GM12864 (cell line): ENCODE data around the gene VASH1.

Experiments used
- DNase-seq: peaks from one replicate; pipeline ENCODE4 v3.0.0-alpha.2; 2011; ENCODE audit warnings: low read depth
- H3K4me3 ChIP-seq: 2 replicates; pipeline ENCODE4 v1.5.1; 2011; ENCODE audit warnings: mild to moderate bottlenecking, low read depth, low read length, control low read depth
- TF ChIP-seq, protein P1 (sequence below): IDR thresholded peaks from 2 replicates; pipeline ENCODE4 v1.5.1; 2011; ENCODE audit warnings: low read depth, mild to moderate bottlenecking, moderate library complexity, low read length, control low read depth, inconsistent platforms; ENCODE audit errors: missing control alignments

VASH1 gene

DNA sequence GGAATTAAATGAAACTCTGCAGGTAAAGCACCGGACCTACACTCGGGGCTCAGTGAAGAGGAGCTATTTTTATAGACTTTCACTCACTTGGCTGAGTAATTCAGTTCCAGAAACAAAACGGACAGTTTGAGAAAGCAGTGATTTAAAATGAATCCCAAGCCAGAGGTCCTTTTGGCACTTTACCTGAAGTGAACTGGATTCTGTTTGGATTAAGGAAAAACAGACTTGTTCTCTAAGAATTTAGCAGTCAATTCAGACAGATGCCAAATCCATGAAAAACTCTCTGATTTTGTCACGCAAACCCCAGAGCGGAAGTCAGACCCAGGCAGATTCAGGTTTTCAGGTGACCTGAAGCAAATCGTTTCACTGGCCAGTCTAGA, 4.9 kb upstream of the VASH1 start:
- TF ChIP-seq, protein P1, sequence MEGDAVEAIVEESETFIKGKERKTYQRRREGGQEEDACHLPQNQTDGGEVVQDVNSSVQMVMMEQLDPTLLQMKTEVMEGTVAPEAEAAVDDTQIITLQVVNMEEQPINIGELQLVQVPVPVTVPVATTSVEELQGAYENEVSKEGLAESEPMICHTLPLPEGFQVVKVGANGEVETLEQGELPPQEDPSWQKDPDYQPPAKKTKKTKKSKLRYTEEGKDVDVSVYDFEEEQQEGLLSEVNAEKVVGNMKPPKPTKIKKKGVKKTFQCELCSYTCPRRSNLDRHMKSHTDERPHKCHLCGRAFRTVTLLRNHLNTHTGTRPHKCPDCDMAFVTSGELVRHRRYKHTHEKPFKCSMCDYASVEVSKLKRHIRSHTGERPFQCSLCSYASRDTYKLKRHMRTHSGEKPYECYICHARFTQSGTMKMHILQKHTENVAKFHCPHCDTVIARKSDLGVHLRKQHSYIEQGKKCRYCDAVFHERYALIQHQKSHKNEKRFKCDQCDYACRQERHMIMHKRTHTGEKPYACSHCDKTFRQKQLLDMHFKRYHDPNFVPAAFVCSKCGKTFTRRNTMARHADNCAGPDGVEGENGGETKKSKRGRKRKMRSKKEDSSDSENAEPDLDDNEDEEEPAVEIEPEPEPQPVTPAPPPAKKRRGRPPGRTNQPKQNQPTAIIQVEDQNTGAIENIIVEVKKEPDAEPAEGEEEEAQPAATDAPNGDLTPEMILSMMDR, result no peak
- DNase-seq, result no peak
- H3K4me3 ChIP-seq, result no peak overlapping the region

DNA sequence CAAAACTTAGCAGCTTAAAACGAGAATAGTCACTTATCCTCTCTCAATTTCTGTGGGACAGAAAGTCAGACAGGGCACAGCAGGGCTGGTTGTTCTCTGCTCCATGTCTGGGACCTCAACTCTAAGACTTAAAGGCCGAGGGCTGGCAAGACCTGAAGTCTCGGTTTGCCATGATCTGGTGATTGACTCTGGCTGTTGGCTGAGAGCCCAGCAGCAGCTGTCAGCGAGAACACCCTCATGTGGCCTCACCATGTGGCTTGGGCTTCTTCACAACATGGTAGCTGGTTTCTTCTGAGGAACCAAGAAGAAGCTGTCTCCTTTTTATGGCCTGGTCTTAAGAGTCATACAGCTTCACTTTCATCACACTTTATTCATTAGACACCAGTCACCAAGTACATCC, 1.7 kb upstream of the VASH1 start:
- no peak overlapping the region for H3K4me3 ChIP-seq
- no peak for DNase-seq
- TF ChIP-seq, protein P1, result no peak

DNA sequence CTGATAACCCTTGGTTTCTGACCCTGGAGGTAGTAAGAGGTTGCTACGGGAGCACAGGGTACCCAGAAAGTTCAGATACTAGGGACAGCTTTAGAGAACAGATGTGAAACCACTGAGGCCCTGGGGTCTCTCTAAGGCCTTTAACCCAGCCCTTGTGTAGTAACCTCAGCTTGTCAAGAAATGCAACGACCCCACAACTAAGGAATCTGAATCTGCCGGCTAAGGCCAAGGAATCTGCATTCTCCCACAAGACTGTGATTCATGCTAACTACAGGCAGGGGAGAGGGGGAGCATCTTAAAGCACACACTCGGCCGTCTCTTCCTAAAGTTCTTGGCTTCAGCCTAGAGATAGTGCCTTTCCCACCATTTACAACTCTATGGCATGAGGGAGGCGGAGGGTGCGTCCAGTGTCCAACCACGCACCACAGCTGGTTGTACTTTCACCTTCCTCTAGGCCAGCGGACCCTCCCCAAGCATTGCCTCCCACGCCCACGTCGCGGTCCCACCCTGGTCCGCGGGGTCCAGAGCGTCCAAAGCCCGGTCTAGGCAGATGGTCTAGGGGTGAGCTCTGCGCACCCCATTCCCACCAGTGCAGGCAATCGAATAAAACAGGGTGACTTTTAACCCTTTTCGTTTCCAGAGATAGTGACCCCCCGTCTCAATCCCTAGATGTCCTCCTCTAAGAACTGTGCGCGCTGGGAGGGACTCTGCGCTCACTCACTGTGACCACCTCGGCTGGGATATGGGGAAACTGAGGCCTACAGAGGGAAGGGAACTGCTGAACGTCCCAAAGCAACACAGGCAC, 735 bp upstream of the VASH1 start:
- DNase-seq, result no peak
- TF ChIP-seq, protein P1, result no peak
- H3K4me3 ChIP-seq, result peak overlapping the region; percentile 59

- TF ChIP-seq, protein P1, result no peak
- DNase-seq, result no peak
- H3K4me3 ChIP-seq, result peak overlapping the region; percentile 59
These were observed 717 bp downstream of the VASH1 start for GRCh38 chr14:76761960-76762410.

DNA sequence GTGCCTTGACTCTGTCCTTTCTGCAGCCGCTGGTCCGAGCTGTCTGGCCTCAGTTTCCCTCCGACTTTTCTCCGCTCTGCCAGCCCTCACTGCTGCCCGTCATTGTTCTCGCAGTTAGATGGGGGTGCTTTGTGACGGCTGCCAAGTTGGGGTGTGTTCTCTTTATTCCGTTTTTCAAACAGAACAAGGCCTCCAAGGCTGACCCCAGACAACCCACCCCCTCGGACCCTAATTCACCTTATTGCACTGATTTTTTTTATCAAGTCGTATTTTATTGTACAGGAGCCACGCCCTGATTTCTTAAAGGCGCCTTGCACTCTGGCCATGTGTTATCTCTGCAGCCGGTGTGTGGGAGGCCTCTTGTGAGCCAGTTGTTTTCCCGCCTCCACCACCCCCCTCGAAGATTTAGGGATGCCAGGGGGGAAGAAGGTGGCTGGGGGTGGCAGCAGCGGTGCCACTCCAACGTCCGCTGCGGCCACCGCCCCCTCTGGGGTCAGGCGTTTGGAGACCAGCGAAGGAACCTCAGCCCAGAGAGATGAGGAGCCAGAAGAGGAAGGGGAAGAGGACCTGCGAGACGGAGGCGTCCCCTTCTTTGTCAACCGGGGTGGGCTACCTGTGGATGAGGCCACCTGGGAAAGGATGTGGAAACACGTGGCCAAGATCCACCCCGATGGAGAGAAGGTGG, 1.3 kb downstream of the VASH1 start:
- peak overlapping the region; percentile 59 for H3K4me3 ChIP-seq
- DNase-seq, result no peak
- TF ChIP-seq, protein P1, result no peak

DNA sequence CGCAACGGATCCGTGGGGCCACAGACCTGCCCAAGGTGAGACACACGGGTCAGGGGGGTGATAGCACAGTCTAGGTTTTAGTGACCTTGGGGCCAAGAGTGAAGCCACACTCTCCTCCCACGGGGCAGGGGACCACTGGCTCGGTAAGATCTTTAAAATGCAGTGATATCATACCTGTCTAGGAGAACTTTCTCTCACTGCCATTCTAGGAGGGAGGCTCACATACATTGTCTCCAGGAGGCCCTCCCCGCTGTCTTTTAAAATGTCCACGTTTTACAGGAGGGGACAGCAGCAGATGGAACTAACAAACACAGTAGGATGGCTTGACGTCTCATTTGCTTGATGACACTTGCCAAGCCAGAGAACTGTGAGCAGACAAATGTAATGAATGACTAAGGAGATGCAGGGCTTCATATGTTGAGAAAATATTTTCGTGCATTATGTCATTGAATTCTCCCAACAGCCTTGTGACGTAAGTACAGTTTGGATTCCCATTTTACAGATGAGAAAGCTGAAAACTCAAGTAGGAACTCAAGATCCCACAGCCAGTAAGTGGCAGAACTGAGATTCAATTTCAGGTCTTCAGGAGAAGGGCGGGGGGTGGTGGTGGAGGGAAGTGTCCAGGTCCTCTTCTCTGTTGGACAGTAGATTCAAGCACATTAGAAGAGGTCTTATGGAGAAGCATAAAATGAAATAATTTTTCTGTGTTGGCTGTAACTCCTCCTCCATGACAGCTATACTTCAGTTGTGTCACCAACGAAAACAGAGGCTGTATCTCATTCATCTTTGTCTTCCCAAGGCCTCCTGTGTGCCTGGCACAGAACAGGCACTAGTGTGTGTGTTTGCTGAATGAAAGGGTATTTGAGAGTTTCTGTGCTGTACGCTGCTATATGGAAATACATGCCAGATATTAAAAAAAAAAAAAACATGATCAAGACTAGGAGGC, 2.1 kb downstream of the VASH1 start:
- H3K4me3 ChIP-seq, result no peak overlapping the region
- TF ChIP-seq, protein P1, result no peak
- no peak for DNase-seq
